Body of pancreas (tissue), 4 donors: ENCODE results near the gene SGK1. TPM values are rescaled to one million over a fixed set of nuclear protein-coding genes. Genes with fewer than 3 reads are reported as not detected.

Source experiments
- ATAC-seq: fragments of 150-250 bp; one replicate; pipeline ENCODE4 v1.9.1; 2016
- DNase-seq, 4 donors: peaks; one replicate each; pipeline ENCODE4 v3.0.0-alpha.2; 2019
- H3K27ac ChIP-seq, 4 donors: fragments of 200-600 bp; sonication (generic); 1 replicate in 3 of 4; 2 replicates in 1 of 4; pipeline versions ENCODE4 v1.5.1 to v1.6.1; 2016 to 2019; ENCODE audit warnings: mild to moderate bottlenecking in 1 of 4, mixed read lengths in 1 of 4, moderate library complexity in 1 of 4
- H3K27me3 ChIP-seq, 2 donors: fragments of 200-600 bp; sonication (generic); one replicate each; pipeline ENCODE4 v1.6.0; 2016; ENCODE audit warnings: mild to moderate bottlenecking in 1 of 2
- H3K36me3 ChIP-seq, 2 donors: fragments of 200-600 bp; sonication (generic); replicated peaks in 1 of 2; 2 replicates each; pipeline ENCODE4 v1.5.1; 2016; ENCODE audit warnings: low read depth in 2 of 2; ENCODE audit not compliant: insufficient read depth in 1 of 2
- H3K4me1 ChIP-seq: fragments of 200-600 bp; sonication (generic); one replicate; pipeline ENCODE4 v1.6.0; 2016
- H3K4me3 ChIP-seq, 2 donors: fragments of 200-600 bp; sonication (generic); 1 replicate in 1 of 2; 2 replicates in 1 of 2; pipeline ENCODE4 v1.5.1; 2016 to 2019
- H3K9me3 ChIP-seq, 3 donors: fragments of 200-600 bp; sonication (generic); 1 replicate in 2 of 3; 2 replicates in 1 of 3; pipeline ENCODE4 v1.5.1; 2016
- CTCF ChIP-seq, 7 experiments: fragments of 450-650 bp in 4 of 7; fragments of 200-600 bp in 3 of 7; sonication (generic) in 3 of 7; IDR thresholded peaks; one replicate each; pipeline ENCODE4 v1.5.1; 2016 to 2019; ENCODE audit warnings: antibody characterized with exemption in 7 of 7
- POLR2A ChIP-seq, 3 donors: fragments of 450-650 bp; IDR thresholded peaks; one replicate each; pipeline ENCODE4 v1.6.1; 2016; ENCODE audit warnings: antibody characterized with exemption in 3 of 3, mild to moderate bottlenecking in 2 of 3
- WGBS, 2 donors: methylation state at CpG; one replicate each; pipeline ENCODE4 v1.1.5; 2017; 5-methylcytosine and 5-hydroxymethylcytosine counted together
- intact Hi-C: fragments of 100-400 bp; cut with DNase I; formaldehyde crosslinking; loops from one replicate; pipeline ENCODE4 v1.15.1; 2023
- total RNA-seq, 2 donors: library from RNA; depleted of rRNA; stranded (reverse); fragments of >200 nt; gene quantifications; one replicate each; pipeline ENCODE4 v1.1.0, GENCODE V29; 2016

The SGK1 gene
- total RNA-seq, 2 donors from 2014 or later = 51.1 to 238 TPM

- TF ChIP-seq POLR2A (IDR thresholded peaks at IDR 0.05) (peak; percentile 96 to 100 (median 100)), CTCF (IDR thresholded peaks at IDR 0.05) (peak in 2 of 7 experiments; percentile 0 to 23)
- Histone ChIP-seq H3K9me3 (no peaks in the 10 kb centered on the region), H3K36me3 (peaks cover 7 to 20% of the 10 kb centered on the region in 2 donors), H3K4me3 (peak overlapping the region; percentile 57 to 87), H3K4me1 (peaks cover 45% of the 10 kb centered on the region), H3K27ac (peak overlapping the region; percentile 98 to 100 (median 99)), H3K27me3 (no peaks in the 10 kb centered on the region)
- intact Hi-C loops = loop anchor here (5.0 kb wide), 1 partner anchor 467 kb away; no protein-coding TSS in a partner anchor
- 0% methylated on average over 11 to 84 of the region's 100 CpGs for WGBS, 2 donors
- peak; percentile 78 for ATAC-seq
- peak; percentile 95 to 97 (median 96) for DNase-seq
Measured at GRCh38 chr6:134174672-134175531, 143.0 kb downstream of the SGK1 start.

GRCh38 chr6:134173936-134174671, 143.8 kb downstream of the SGK1 start:
- H3K36me3 ChIP-seq = peaks cover 7 to 24% of the 10 kb centered on the region in 2 donors
- intact Hi-C loops = loop anchor here (5.0 kb wide), 1 partner anchor 468 kb away; no protein-coding TSS in a partner anchor
- no peaks in the 10 kb centered on the region for H3K9me3 ChIP-seq
- ATAC-seq = peak; percentile 22
- WGBS, 2 donors = 0 to 1% methylated on average over 21 of the region's 21 CpGs
- peak; percentile 87 to 93 (median 90) for DNase-seq
- H3K27ac ChIP-seq = peak overlapping the region; percentile 98 to 100 (median 99)
- H3K4me1 ChIP-seq = peaks cover 50% of the 10 kb centered on the region
- peak overlapping the region; percentile 21 to 87 for H3K4me3 ChIP-seq
- TF ChIP-seq POLR2A (IDR thresholded peaks at IDR 0.05) = no peak
- TF ChIP-seq CTCF (IDR thresholded peaks at IDR 0.05) = peak; percentile 61 to 92 (median 87)
- H3K27me3 ChIP-seq = no peaks in the 10 kb centered on the region

- DNase-seq = no peak
- WGBS, 2 donors = 9 to 11% methylated on average over 4 of the region's 4 CpGs
Measured at GRCh38 chr6:134173366-134173725, 144.6 kb downstream of the SGK1 start.

More at GRCh38 chr6:134173366-134173725, 144.6 kb downstream of the SGK1 start:
- ATAC-seq = no peak
- peak overlapping the region in 3 of 4 donors; percentile 99 to 100 (median 99) for H3K27ac ChIP-seq
- intact Hi-C loops = loop anchor here (5.0 kb wide), 1 partner anchor 469 kb away; no protein-coding TSS in a partner anchor
- peak overlapping the region; percentile 21 to 87 for H3K4me3 ChIP-seq
- H3K36me3 ChIP-seq = peaks cover 7 to 26% of the 10 kb centered on the region in 2 donors
- H3K27me3 ChIP-seq = no peaks in the 10 kb centered on the region
- H3K4me1 ChIP-seq = peaks cover 54% of the 10 kb centered on the region
- H3K9me3 ChIP-seq = no peaks in the 10 kb centered on the region
- TF ChIP-seq POLR2A (IDR thresholded peaks at IDR 0.05) = no peak
- no peak for TF ChIP-seq CTCF (IDR thresholded peaks at IDR 0.05)
